ENCODE data around the gene SMIM38.

- TF ChIP-seq EZH2 (IDR thresholded peaks at IDR 0.05; ENCODE audit: borderline replicate concordance, low read depth, low read length, severe bottlenecking) (no peak), CTCF (IDR thresholded peaks at IDR 0.05; ENCODE audit: borderline replicate concordance, extremely low read depth, low read length, poor library complexity, severe bottlenecking) (no peak)
These were observed 15.0 kb downstream of the SMIM38 start for GRCh38 chr11:69170704-69171103.

All from DND-41 (cell line).